Hypothalamus (tissue), 51 donors: ENCODE results near the gene WFS1.

ENCODE experiments used
- DNase-seq, 51 donors: peaks; one replicate each; lab custom pipeline; 2025; lab: John Stamatoyannopoulos, UW

Gene WFS1

GRCh38 chr4:6348408-6348807, 78.8 kb downstream of the WFS1 start:
- no peak for DNase-seq

GRCh38 chr4:6349896-6350603, 80.4 kb downstream of the WFS1 start:
- no peak for DNase-seq

DNA sequence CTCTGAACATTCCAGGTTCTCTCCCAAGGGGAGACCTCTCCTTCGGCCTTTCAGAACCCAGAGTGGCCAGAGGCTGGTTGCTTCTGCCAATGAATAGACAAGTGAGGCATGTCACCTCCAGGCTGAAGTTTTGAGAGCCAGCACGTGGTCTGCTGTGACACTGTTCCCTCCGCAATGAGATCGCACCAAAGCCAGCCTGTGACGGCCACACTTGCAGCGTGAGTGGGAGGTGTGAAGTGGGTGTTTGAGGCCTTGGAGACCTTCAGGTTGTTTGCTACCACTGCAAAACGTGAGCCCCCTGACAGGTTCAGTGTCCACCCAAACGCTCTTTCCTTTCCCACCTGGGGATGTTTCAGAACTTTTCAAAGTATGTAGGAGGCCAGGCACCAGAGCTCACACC, 81.0 kb downstream of the WFS1 start:
- DNase-seq = no peak

DNA sequence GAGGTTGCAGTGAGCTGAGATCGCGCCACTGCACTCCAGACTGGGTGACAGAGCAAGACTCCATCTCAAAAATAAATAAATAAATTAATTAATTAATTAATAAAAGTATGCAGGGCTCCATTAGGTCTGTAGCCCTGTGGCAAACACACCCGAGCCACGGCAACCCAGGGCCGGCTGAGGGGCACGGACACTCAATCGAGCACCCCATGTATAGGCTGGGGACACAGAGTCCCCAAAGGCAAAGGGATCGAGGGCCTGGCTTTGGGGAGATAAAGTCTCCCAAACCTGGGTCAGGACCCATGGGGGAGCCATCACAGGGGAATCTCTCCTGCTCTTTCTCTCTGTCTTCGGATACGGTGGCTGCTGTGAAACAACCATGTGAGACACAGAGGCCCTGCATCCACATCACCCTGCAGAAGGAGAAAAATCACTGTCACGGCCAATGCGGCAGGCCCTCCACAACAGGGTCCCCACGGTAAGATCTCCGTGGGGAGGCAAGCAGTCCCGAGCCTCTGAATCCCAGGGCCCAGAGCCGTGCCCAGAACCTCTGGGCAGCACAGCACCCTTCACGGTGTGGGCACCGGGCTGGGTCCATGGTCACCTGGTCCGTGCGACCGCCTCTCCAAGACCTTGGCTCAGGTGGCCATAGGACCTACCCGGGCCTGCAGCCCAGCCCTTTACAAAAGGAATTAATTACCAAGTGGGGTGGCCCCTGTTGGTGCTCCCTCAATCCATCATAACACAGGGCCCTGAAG, 81.8 kb downstream of the WFS1 start:
- no peak for DNase-seq

DNA sequence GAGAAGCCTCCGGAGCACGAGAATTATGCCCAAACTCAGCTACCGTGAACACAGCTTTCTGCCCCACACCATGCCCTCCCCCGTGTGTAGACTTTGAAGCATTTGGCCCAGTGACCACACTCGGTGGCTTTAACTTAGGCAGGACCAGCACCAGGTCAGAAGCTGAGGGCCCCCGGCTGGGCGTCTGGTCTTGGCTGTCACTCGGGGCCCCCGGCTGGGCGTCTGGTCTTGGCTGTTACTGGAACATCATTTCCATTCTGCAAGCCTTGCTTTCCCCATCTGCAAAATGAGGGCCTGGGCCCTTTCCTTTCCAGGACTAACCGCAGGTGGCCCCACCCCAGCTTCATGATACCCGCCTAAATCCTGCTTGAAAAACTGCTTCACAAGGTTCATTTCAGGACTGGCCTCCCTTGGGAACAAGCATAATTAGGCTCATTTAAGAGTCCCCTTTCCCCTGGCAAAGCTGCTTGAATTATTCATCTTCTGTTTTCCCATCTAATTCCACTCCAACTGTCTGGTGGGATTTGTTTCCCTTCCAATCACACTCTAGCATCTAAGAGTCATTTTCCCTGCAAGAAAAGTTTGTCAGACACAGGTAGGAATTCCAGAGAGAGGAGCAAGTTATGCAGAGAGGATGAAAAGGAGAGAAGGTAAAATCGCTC, 82.5 kb downstream of the WFS1 start:
- DNase-seq = no peak
